Inflammatory macrophage treated with lipopolysaccharide for 4 hours (primary cell): Measurements from ENCODE around the gene GPD1.
"Not testable (repeated sequence)": the region's sequence is repeated elsewhere in the genome, so short reads cannot be mapped to it uniquely, and the experiment has no call there.

Experiments used
- DNase-seq: peaks from one replicate; pipeline ENCODE4 v3.0.0-alpha.2; 2020

GPD1 gene

DNA sequence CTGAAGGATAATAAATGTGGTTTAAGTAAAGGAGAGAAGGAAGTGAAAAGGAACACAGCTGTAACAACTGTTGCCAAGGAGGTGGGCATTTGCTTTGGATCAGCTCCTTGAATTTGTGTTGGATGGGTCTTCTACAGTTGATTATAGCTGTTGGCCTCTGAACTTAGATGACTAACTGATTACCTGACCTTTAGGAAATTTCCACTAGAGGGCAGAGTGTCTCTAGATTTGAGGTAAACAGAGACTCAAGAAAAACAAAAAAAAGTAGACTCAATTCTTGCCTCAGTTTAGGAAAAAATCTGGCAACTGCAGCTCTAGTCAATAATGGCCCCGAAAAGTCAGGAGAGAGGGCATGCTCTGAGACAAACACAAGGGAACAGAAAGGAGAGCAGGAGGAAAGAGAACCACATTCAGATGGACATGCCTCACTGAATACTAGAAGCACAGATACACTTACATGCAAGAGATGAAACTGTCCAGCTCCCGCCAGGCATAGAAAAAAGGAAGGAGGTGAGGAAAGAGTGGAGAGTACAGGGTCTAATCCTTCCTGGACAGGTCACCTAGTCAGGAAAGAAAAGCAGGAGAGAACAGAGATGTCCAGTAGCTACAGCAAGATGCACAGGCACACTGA is 28.8 kb downstream of the GPD1 start:
- DNase-seq: peak; percentile 24

GRCh38 chr12:50142993-50143392 is 39.2 kb downstream of the GPD1 start:
- DNase-seq: no peak

DNA sequence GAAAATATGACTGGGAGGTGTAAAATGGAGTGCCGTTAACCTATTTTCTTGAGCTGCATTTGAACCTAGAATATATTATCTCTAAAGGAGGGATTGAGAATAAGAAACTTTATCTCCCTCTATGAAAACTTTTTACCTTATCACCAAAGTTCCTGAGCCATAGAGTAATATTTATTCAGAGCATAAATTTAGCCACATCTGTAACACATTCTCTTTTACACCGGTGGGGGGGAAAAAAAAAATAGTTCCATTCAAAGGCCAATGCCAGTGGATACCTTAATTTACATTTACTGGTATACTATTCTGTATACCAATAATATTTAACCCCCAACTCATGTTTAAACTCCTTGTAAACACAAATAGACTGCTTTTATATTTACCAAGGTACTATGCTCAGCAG is 41.6 kb downstream of the GPD1 start:
- DNase-seq: no peak

DNA sequence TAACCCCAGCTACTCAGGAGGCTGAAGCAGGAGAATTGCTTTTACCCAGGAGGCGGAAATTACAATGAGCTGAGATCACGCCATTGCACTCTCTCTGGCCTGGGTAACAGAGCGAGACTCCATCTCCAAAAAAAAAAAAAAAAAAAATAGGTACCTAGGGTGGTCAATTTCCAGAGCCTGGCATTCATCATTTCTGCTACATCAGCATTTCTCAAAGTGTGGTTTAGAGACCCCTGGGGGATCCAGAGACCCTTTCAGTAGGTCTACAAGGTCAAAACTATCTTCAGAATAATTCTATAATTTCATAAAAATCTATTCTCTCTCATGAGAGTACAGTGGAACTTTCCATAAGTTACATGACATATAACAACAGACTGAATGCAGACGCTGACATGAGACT is 43.5 kb downstream of the GPD1 start:
- no peak for DNase-seq

GRCh38 chr12:50148011-50148410 is 44.2 kb downstream of the GPD1 start:
- not testable (repeated sequence) for DNase-seq

DNA sequence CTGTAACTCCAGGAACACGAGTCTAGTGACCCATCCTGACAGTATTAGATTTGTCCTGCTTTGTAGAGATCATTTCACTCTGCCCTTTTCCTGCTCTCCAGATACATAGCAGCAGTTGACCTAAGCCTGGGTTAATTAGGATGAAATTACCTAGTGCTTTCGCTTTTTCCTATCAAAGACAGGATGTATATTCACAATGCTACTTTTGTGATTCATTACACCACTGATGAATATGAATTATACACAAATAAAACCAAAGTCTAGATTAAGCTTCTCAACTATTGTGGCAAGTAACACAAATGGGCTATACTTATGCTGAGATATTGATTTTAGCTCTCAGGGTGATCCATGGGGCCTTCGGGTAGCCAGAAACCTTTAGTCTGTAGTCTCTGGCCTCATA is 45.5 kb downstream of the GPD1 start:
- DNase-seq: no peak

GRCh38 chr12:50151047-50151687 is 47.4 kb downstream of the GPD1 start:
- DNase-seq: no peak

- not testable (repeated sequence) for DNase-seq
These were observed 51.1 kb downstream of the GPD1 start for GRCh38 chr12:50154947-50155346.

DNA sequence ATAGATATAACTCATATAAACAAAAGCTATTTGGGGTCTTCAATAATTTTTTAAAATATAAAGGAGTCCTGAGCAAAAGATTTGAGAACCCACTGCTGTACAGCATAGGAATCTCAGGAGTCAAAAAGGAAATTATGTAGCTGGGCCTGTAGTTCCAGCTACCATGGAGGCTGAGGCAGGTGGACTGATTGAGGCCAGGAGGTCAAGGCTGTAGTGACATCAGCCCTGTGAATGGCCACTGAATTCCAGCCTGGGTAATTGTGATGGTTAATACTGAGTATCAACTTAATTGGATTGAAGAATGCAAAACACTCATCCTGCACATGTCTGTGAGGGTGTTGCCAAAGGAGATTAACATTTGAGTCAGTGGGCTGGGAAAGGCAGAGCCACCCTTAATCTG is 52.8 kb downstream of the GPD1 start:
- DNase-seq: no peak

GRCh38 chr12:50157259-50157658 is 53.5 kb downstream of the GPD1 start:
- no peak for DNase-seq

- no peak for DNase-seq
These were observed 56.8 kb downstream of the GPD1 start for GRCh38 chr12:50160643-50161042.
